Hepatocyte (in vitro differentiated cells): ENCODE measurements around the gene PPP1R14D. TPM values are rescaled to one million over a fixed set of nuclear protein-coding genes. Genes with fewer than 3 reads are reported as not detected.

Source experiments
- DNase-seq: peaks from one replicate; pipeline ENCODE4 v3.0.0-alpha.2; 2016; ENCODE audit warnings: low spot score
- H2AFZ ChIP-seq: fragments of 200-600 bp; sonication (generic); 2 replicates; pipeline ENCODE4 v1.6.0; 2016; ENCODE audit warnings: antibody characterized with exemption, mild to moderate bottlenecking
- H3K27ac ChIP-seq: fragments of 200-600 bp; sonication (generic); 2 replicates; pipeline ENCODE4 v1.5.1; 2016; ENCODE audit warnings: mild to moderate bottlenecking
- H3K27me3 ChIP-seq: fragments of 200-600 bp; sonication (generic); 2 replicates; pipeline ENCODE4 v1.6.1; 2016
- H3K36me3 ChIP-seq: fragments of 200-600 bp; sonication (generic); replicated peaks from 2 replicates; pipeline ENCODE4 v1.5.1; 2016; ENCODE audit warnings: low read depth; ENCODE audit not compliant: insufficient read depth
- H3K4me1 ChIP-seq: fragments of 200-600 bp; sonication (generic); 2 replicates; pipeline ENCODE4 v1.5.1; 2016; ENCODE audit warnings: mild to moderate bottlenecking, moderate library complexity; ENCODE audit not compliant: insufficient read depth
- H3K4me2 ChIP-seq: fragments of 200-600 bp; sonication (generic); 2 replicates; pipeline ENCODE4 v1.6.0; 2016
- H3K4me3 ChIP-seq: fragments of 200-600 bp; sonication (generic); 2 replicates; pipeline ENCODE4 v1.5.1; 2016; ENCODE audit warnings: mild to moderate bottlenecking
- H3K79me2 ChIP-seq: fragments of 200-600 bp; sonication (generic); 2 replicates; pipeline ENCODE4 v1.6.0; 2017; ENCODE audit warnings: mild to moderate bottlenecking
- H3K9me2 ChIP-seq: fragments of 200-600 bp; sonication (generic); replicated peaks from 2 replicates; pipeline ENCODE4 v1.6.0; 2017; ENCODE audit warnings: mild to moderate bottlenecking; ENCODE audit not compliant: insufficient read depth
- H3K9me3 ChIP-seq: fragments of 200-600 bp; sonication (generic); 2 replicates; pipeline ENCODE4 v1.5.1; 2016; ENCODE audit warnings: low read depth, mild to moderate bottlenecking
- H4K20me1 ChIP-seq: fragments of 200-600 bp; sonication (generic); 2 replicates; pipeline ENCODE4 v1.6.0; 2016; ENCODE audit warnings: mild to moderate bottlenecking; ENCODE audit not compliant: insufficient read depth, poor library complexity, severe bottlenecking
- EZH2 ChIP-seq: fragments of 200-600 bp; sonication (generic); IDR thresholded peaks from 2 replicates; pipeline ENCODE4 v1.6.1; 2016; ENCODE audit warnings: antibody characterized with exemption, mild to moderate bottlenecking, borderline replicate concordance
- EZH2phosphoT487 ChIP-seq: fragments of 200-600 bp; sonication (generic); IDR thresholded peaks from one replicate; pipeline ENCODE4 v1.6.1; 2018; ENCODE audit warnings: antibody characterized with exemption, mild to moderate bottlenecking, low read depth, moderate library complexity; ENCODE audit not compliant: unreplicated experiment, severe bottlenecking
- WGBS: methylation state at CpG from one replicate; pipeline ENCODE4 v1.1.6; 2016; ENCODE audit warnings: low lambda C conversion rate; ENCODE audit errors: missing lambda C conversion rate; 5-methylcytosine and 5-hydroxymethylcytosine counted together
- polyA plus RNA-seq: library from polyadenylated mRNA; unstranded; fragments of >200 nt; fragmentation: Nextera tagmentation; extraction: Ambion mirVana; gene quantifications from 2 replicates; pipeline ENCODE4 v1.2.1, GENCODE V29; 2016
- total RNA-seq: library from RNA; depleted of rRNA; stranded (reverse); fragments of >200 nt; gene quantifications from 2 replicates; pipeline ENCODE4 v1.2.3, GENCODE V29; 2014
- TF ChIP-seq, protein P1 (sequence below): fragments of 200-600 bp; sonication (generic); IDR thresholded peaks from 2 replicates; pipeline ENCODE4 v1.5.1; 2016; ENCODE audit warnings: antibody characterized with exemption, mild to moderate bottlenecking; ENCODE audit not compliant: poor library complexity

Gene PPP1R14D
- total and polyA plus RNA-seq, 2 experiments from 2014 or later, result 0.47 TPM; not detected in 1

DNA sequence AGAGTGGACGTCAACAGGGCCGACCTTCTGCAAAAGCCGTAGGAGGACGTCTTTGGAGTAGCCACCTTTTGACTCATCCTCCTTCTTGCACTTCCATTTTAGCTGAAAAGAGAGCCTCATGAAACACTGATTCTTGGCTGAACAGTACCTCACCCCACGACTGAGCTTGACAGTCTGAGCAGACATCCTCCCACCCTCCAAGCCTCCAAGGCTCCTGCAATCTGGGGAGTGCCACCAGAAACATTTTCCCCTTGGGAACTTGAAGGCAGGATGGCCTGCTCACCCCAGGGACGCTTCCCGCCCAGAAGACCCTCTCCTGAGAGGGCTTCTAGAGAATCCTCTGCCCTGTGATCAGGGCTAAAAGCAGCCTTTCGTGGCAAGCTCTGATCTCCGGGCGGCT lies 53.5 kb downstream of the PPP1R14D start:
- peaks cover 6% of the 10 kb centered on the region for H3K4me1 ChIP-seq
- no peaks in the 10 kb centered on the region for H3K27me3 ChIP-seq
- no peak overlapping the region for H2AFZ ChIP-seq
- H3K4me3 ChIP-seq, result no peak overlapping the region
- H3K9me2 ChIP-seq, result no peaks in the 10 kb centered on the region
- 98% methylated on average over 10 of the region's 10 CpGs for WGBS
- no peak overlapping the region for H3K27ac ChIP-seq
- no peaks in the 10 kb centered on the region for H3K79me2 ChIP-seq
- H4K20me1 ChIP-seq, result no peaks in the 10 kb centered on the region
- no peak overlapping the region for H3K4me2 ChIP-seq
- TF ChIP-seq EZH2 (no peak), EZH2phosphoT487 (no peak)
- TF ChIP-seq, protein P1, sequence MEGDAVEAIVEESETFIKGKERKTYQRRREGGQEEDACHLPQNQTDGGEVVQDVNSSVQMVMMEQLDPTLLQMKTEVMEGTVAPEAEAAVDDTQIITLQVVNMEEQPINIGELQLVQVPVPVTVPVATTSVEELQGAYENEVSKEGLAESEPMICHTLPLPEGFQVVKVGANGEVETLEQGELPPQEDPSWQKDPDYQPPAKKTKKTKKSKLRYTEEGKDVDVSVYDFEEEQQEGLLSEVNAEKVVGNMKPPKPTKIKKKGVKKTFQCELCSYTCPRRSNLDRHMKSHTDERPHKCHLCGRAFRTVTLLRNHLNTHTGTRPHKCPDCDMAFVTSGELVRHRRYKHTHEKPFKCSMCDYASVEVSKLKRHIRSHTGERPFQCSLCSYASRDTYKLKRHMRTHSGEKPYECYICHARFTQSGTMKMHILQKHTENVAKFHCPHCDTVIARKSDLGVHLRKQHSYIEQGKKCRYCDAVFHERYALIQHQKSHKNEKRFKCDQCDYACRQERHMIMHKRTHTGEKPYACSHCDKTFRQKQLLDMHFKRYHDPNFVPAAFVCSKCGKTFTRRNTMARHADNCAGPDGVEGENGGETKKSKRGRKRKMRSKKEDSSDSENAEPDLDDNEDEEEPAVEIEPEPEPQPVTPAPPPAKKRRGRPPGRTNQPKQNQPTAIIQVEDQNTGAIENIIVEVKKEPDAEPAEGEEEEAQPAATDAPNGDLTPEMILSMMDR, result no peak
- H3K9me3 ChIP-seq, result no peaks in the 10 kb centered on the region
- no peaks in the 10 kb centered on the region for H3K36me3 ChIP-seq
- no peak for DNase-seq

- WGBS, result 92% methylated on average over 6 of the region's 6 CpGs
These were observed 54.6 kb downstream of the PPP1R14D start for GRCh38 chr15:40773902-40774301.

DNA sequence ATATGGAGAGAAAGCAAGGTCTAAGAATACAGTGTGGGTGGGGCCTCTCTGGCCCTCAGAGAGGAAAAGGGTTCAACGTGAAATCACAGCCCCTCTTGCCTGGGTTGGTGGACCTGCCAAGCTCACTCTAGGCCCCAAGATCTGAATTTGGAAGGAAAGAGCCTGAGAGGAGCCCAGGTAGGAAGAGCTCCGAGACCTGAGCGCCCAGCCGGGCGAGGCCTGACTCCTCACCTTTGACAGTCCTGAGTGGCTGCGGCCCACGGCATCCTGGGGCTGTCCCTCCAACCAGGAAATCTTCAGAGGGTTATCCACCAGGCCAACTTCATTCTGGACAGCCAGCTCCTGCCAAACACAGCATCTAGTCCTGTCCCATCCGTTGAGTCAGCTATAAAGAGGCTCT lies 55.0 kb downstream of the PPP1R14D start:
- H3K9me3 ChIP-seq, result no peaks in the 10 kb centered on the region
- no peaks in the 10 kb centered on the region for H3K27me3 ChIP-seq
- H3K79me2 ChIP-seq, result no peaks in the 10 kb centered on the region
- H4K20me1 ChIP-seq, result no peaks in the 10 kb centered on the region
- no peak overlapping the region for H3K4me3 ChIP-seq
- H3K9me2 ChIP-seq, result no peaks in the 10 kb centered on the region
- peaks cover 19% of the 10 kb centered on the region for H3K4me1 ChIP-seq
- H3K27ac ChIP-seq, result no peak overlapping the region
- no peak for DNase-seq
- 96% methylated on average over 8 of the region's 8 CpGs for WGBS
- H3K4me2 ChIP-seq, result no peak overlapping the region
- H3K36me3 ChIP-seq, result no peaks in the 10 kb centered on the region
- H2AFZ ChIP-seq, result no peak overlapping the region
- TF ChIP-seq EZH2 (no peak), EZH2phosphoT487 (no peak)
- TF ChIP-seq, protein P1, result no peak

More at GRCh38 chr15:40773902-40774301, 54.6 kb downstream of the PPP1R14D start:
- Histone ChIP-seq H3K27ac (no peak overlapping the region), H3K4me2 (no peak overlapping the region), H3K9me3 (no peaks in the 10 kb centered on the region), H3K27me3 (no peaks in the 10 kb centered on the region), H3K4me1 (peaks cover 17% of the 10 kb centered on the region), H3K79me2 (no peaks in the 10 kb centered on the region), H3K4me3 (no peak overlapping the region), H2AFZ (no peak overlapping the region), H4K20me1 (no peaks in the 10 kb centered on the region), H3K36me3 (no peaks in the 10 kb centered on the region), H3K9me2 (no peaks in the 10 kb centered on the region)
- no peak for TF ChIP-seq EZH2phosphoT487
- no peak for TF ChIP-seq EZH2
- TF ChIP-seq, protein P1, result no peak
- DNase-seq, result no peak

- H3K27me3 ChIP-seq, result no peaks in the 10 kb centered on the region
- H4K20me1 ChIP-seq, result no peaks in the 10 kb centered on the region
- DNase-seq, result no peak
- peaks cover 19% of the 10 kb centered on the region for H3K4me1 ChIP-seq
- no peaks in the 10 kb centered on the region for H3K9me2 ChIP-seq
- 93% methylated on average over 13 of the region's 13 CpGs for WGBS
- no peak overlapping the region for H3K4me3 ChIP-seq
- no peaks in the 10 kb centered on the region for H3K9me3 ChIP-seq
- H3K27ac ChIP-seq, result no peak overlapping the region
- no peak overlapping the region for H3K4me2 ChIP-seq
- no peaks in the 10 kb centered on the region for H3K36me3 ChIP-seq
- H3K79me2 ChIP-seq, result no peaks in the 10 kb centered on the region
- TF ChIP-seq EZH2, result no peak
- no peak for TF ChIP-seq EZH2phosphoT487
- TF ChIP-seq, protein P1, result no peak
- no peak overlapping the region for H2AFZ ChIP-seq
These were observed 56.5 kb downstream of the PPP1R14D start for GRCh38 chr15:40772014-40772413.
